Mesenchymal stem cell (in vitro differentiated cells and primary cell): ENCODE measurements around the gene DAP3.
"Not testable (repeated sequence)": the region's sequence is repeated elsewhere in the genome, so short reads cannot be mapped to it uniquely, and the experiment has no call there.

Source experiments
- DNase-seq: peaks from one replicate; pipeline ENCODE4 v3.0.0-alpha.2; 2013
- H2AFZ ChIP-seq: one replicate; pipeline ENCODE4 v1.6.1; 2013; ENCODE audit warnings: low read depth, mild to moderate bottlenecking, control low read depth, inconsistent platforms, low read length, moderate library complexity
- H2AK5ac ChIP-seq: 2 replicates; pipeline ENCODE4 v1.6.1; 2013; ENCODE audit warnings: low read length, moderate library complexity, mild to moderate bottlenecking, inconsistent platforms; ENCODE audit not compliant: severe bottlenecking
- H2BK120ac ChIP-seq: one replicate; pipeline ENCODE4 v1.6.1; 2013; ENCODE audit warnings: low read depth, mild to moderate bottlenecking, inconsistent platforms, low read length, moderate library complexity
- H2BK12ac ChIP-seq, 2 experiments: one replicate each; pipeline ENCODE4 v1.6.1; 2013; ENCODE audit warnings: inconsistent platforms in 2 of 2, low read length in 2 of 2, mild to moderate bottlenecking in 2 of 2, moderate library complexity in 2 of 2, control low read depth in 1 of 2
- H2BK15ac ChIP-seq: one replicate; pipeline ENCODE4 v1.6.1; 2013; ENCODE audit warnings: mild to moderate bottlenecking, low read depth, inconsistent platforms; ENCODE audit not compliant: poor library complexity, severe bottlenecking
- H2BK5ac ChIP-seq: 2 replicates; pipeline ENCODE4 v1.6.1; 2013; ENCODE audit warnings: low read depth, mild to moderate bottlenecking, low read length, control low read depth, inconsistent platforms; ENCODE audit not compliant: poor library complexity, severe bottlenecking
- H3K14ac ChIP-seq, 2 experiments: one replicate each; pipeline ENCODE4 v1.6.1; 2013; ENCODE audit warnings: inconsistent platforms in 2 of 2, low read length in 2 of 2, control low read depth in 1 of 2, mild to moderate bottlenecking in 1 of 2, moderate library complexity in 1 of 2
- H3K18ac ChIP-seq, 2 experiments: one replicate each; pipeline ENCODE4 v1.6.1; 2013; ENCODE audit warnings: inconsistent platforms in 2 of 2, low read length in 2 of 2, control low read depth in 1 of 2, low read depth in 1 of 2, mild to moderate bottlenecking in 1 of 2
- H3K23ac ChIP-seq, 2 experiments: one replicate each; pipeline ENCODE4 v1.6.1; 2013; ENCODE audit warnings: inconsistent platforms in 2 of 2, low read length in 2 of 2, mild to moderate bottlenecking in 2 of 2, moderate library complexity in 2 of 2, control low read depth in 1 of 2
- H3K27ac ChIP-seq: 2 replicates; pipeline ENCODE4 v1.5.1; 2013; ENCODE audit warnings: mild to moderate bottlenecking, moderate library complexity, low read length, control low read depth, inconsistent platforms; ENCODE audit not compliant: poor library complexity, severe bottlenecking
- H3K27me3 ChIP-seq, 2 experiments: 2 replicates each; pipeline versions ENCODE4 v1.6.1 to v1.7.0; 2013; ENCODE audit warnings: low read length in 2 of 2, mild to moderate bottlenecking in 2 of 2, moderate library complexity in 2 of 2, control low read depth in 1 of 2, inconsistent platforms in 1 of 2; ENCODE audit not compliant: control insufficient read depth in 1 of 2, insufficient read depth in 1 of 2
- H3K36me3 ChIP-seq, 2 experiments: 2 replicates each; pipeline versions ENCODE4 v1.6.1 to v1.7.0; 2013; ENCODE audit warnings: low read length in 2 of 2, control low read depth in 1 of 2, inconsistent platforms in 1 of 2, low read depth in 1 of 2, mild to moderate bottlenecking in 1 of 2; ENCODE audit not compliant: insufficient read depth in 2 of 2, control insufficient read depth in 1 of 2
- H3K4ac ChIP-seq, 2 experiments: one replicate each; pipeline ENCODE4 v1.6.1; 2013; ENCODE audit warnings: inconsistent platforms in 2 of 2, low read length in 2 of 2, mild to moderate bottlenecking in 2 of 2, moderate library complexity in 2 of 2, control low read depth in 1 of 2, low read depth in 1 of 2
- H3K4me1 ChIP-seq: 2 replicates; pipeline ENCODE4 v1.6.1; 2013; ENCODE audit warnings: low read depth, low read length, control low read depth; ENCODE audit not compliant: control insufficient read depth, insufficient read depth
- H3K4me2 ChIP-seq: 2 replicates; pipeline ENCODE4 v1.6.1; 2013; ENCODE audit warnings: low read length, mild to moderate bottlenecking, inconsistent platforms; ENCODE audit not compliant: poor library complexity, severe bottlenecking
- H3K4me3 ChIP-seq, 2 experiments: 2 replicates each; pipeline versions ENCODE4 v1.5.1 to v1.7.0; 2013; ENCODE audit warnings: low read length in 2 of 2, mild to moderate bottlenecking in 2 of 2, control low read depth in 1 of 2, low read depth in 1 of 2; ENCODE audit not compliant: insufficient read depth in 1 of 2
- H3K79me1 ChIP-seq: replicated peaks from 2 replicates; pipeline ENCODE4 v1.6.1; 2013; ENCODE audit warnings: mild to moderate bottlenecking, control low read depth, low read length, inconsistent platforms; ENCODE audit not compliant: poor library complexity, severe bottlenecking
- H3K9ac ChIP-seq: 2 replicates; pipeline ENCODE4 v1.7.0; 2013; ENCODE audit warnings: mild to moderate bottlenecking, low read length, moderate library complexity
- H3K9me3 ChIP-seq: 2 replicates; pipeline ENCODE4 v1.7.0; 2013; ENCODE audit warnings: mild to moderate bottlenecking, low read length; ENCODE audit not compliant: control insufficient read depth
- H4K8ac ChIP-seq: one replicate; pipeline ENCODE4 v1.6.1; 2013; ENCODE audit warnings: inconsistent platforms, mild to moderate bottlenecking, low read length, moderate library complexity
- H4K91ac ChIP-seq: one replicate; pipeline ENCODE4 v1.6.1; 2013; ENCODE audit warnings: mild to moderate bottlenecking, low read length, inconsistent platforms
- WGBS: methylation state at CpG from one replicate; pipeline ENCODE4 v1.1.7; 2013; ENCODE audit warnings: mixed read lengths; 5-methylcytosine and 5-hydroxymethylcytosine counted together

The DAP3 gene

DNA sequence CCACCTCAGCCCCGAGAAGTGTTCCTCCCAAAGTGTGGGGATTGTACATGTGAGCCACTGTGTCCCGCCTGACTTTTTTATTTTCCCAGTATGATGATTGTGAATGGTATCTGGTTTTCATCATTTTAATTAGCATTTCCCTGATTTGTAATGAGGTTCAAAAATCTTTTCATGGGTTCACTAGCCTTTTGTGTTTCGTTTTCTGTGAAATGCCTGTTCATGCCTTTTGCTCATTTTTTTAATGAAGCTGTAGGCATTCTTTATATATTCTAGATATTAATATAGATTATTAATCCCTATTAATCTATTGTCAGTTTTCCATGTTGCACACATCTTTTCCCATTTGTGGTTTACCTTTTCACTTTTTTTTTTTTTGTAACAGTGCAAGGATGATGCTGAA lies 20.5 kb downstream of the DAP3 start:
- H3K27me3 ChIP-seq = no peaks in the 10 kb centered on the region

DNA sequence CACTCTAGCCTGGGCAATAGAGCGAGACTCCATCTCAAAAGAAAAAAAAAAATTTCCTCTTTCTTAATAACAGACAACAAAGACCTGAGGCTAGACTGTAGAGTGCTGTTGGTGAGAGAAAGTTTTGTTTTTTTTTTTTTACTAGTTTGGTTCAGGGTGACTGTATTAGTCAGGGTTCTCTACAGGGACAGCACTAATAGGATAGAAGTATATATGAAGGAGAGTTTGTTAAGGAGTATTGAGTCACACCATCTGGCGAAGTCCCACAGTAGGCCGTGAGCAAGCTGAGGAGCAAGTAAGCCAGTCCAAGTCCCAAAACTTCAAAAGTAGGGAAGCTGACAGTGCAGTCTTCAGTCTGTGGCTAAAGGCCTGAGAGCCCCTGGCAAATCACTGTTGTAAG lies 22.6 kb downstream of the DAP3 start:
- not testable (repeated sequence) for H3K14ac ChIP-seq, DNase-seq, H3K4me1 ChIP-seq, H2BK5ac ChIP-seq, H2BK120ac ChIP-seq, H3K4me2 ChIP-seq, H2AK5ac ChIP-seq, H2AFZ ChIP-seq, H3K4ac ChIP-seq, H3K23ac ChIP-seq, H3K4me3 ChIP-seq, H4K8ac ChIP-seq, H3K9me3 ChIP-seq, H3K27ac ChIP-seq, H4K91ac ChIP-seq, H2BK15ac ChIP-seq, H3K9ac ChIP-seq, H3K27me3 ChIP-seq, H2BK12ac ChIP-seq, H3K18ac ChIP-seq
- WGBS = no CpG with 5 or more reads among the region's 3 CpGs
- H3K79me1 ChIP-seq = peaks cover 21% of the 10 kb centered on the region
- peaks cover 8 to 35% of the 10 kb centered on the region in 2 experiments for H3K36me3 ChIP-seq

More for the DNA sequence above, 20.5 kb downstream of the DAP3 start:
- 96% methylated on average over 2 of the region's 3 CpGs for WGBS
- no peak overlapping the region for H2BK120ac ChIP-seq
- no peak overlapping the region for H3K27ac ChIP-seq
- H3K4ac ChIP-seq = no peak overlapping the region
- H3K23ac ChIP-seq = no peak overlapping the region
- H3K4me2 ChIP-seq = no peak overlapping the region
- no peak overlapping the region for H4K8ac ChIP-seq
- no peak overlapping the region for H2BK15ac ChIP-seq
- no peaks in the 10 kb centered on the region for H3K9me3 ChIP-seq
- H3K4me3 ChIP-seq = no peak overlapping the region
- no peak overlapping the region for H3K9ac ChIP-seq
- no peak overlapping the region for H2AFZ ChIP-seq
- H2AK5ac ChIP-seq = no peak overlapping the region
- H2BK12ac ChIP-seq = no peak overlapping the region
- DNase-seq = no peak
- no peak overlapping the region for H2BK5ac ChIP-seq
- H4K91ac ChIP-seq = no peak overlapping the region
- peaks cover 4 to 25% of the 10 kb centered on the region in 2 experiments for H3K36me3 ChIP-seq
- peaks cover 12% of the 10 kb centered on the region for H3K79me1 ChIP-seq
- no peak overlapping the region for H3K18ac ChIP-seq
- no peak overlapping the region for H3K14ac ChIP-seq
- no peaks in the 10 kb centered on the region for H3K4me1 ChIP-seq

DNA sequence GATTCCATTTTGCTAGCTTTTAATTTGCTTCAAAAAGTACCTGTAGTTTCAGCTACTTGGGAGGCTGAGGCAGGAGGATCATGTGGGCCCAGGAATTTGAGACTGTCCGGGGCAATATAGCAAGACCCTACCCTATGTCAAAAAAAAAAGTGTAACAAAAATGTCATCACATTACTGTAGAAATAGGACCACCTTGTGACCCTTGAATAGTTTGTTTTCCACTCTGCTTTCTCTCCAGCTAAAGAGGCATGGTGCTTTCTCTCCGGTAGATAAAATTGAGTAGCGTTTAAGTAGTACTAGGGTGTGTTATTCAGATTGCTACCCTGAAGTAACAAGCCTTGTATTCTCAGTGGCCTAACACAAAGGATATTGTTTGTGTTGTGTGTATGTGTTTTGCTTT lies 23.7 kb downstream of the DAP3 start:
- H2BK12ac ChIP-seq, H2BK5ac ChIP-seq, DNase-seq, H2AFZ ChIP-seq, H3K14ac ChIP-seq, H2AK5ac ChIP-seq, H2BK120ac ChIP-seq, H4K8ac ChIP-seq, H4K91ac ChIP-seq, H3K9ac ChIP-seq, H3K9me3 ChIP-seq, H3K4me3 ChIP-seq, H3K18ac ChIP-seq, H3K4me2 ChIP-seq, H2BK15ac ChIP-seq, H3K27ac ChIP-seq, H3K4ac ChIP-seq, H3K4me1 ChIP-seq, H3K23ac ChIP-seq, H3K27me3 ChIP-seq: not testable (repeated sequence)
- 100% methylated on average over 3 of the region's 3 CpGs for WGBS
- peaks cover 8 to 44% of the 10 kb centered on the region in 2 experiments for H3K36me3 ChIP-seq
- H3K79me1 ChIP-seq = peaks cover 24% of the 10 kb centered on the region

DNA sequence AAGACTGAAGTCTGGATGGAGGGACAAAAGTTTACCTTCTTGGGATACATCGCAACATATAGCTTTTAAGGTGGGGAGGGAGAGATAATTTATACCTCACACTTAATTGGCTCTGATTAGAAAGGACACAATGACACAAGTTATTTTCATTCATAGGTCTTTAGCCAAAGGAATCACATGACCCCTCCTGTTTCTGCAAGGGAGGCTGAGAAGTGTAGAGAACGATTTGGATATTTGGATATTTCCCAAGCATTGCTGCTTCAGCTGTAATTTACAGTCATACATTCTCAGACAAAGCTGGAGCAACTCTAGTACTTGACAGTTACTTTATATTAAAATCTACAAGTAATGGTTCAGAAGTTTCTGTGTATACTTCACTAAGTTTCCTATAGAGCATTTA lies 24.2 kb downstream of the DAP3 start:
- WGBS = 100% methylated on average over 1 of the region's 2 CpGs
- no peak overlapping the region for H3K14ac ChIP-seq
- H2BK12ac ChIP-seq = no peak overlapping the region

More for the DNA sequence above, 24.2 kb downstream of the DAP3 start:
- H3K79me1 ChIP-seq = peaks cover 24% of the 10 kb centered on the region
- no peak overlapping the region for H3K4me2 ChIP-seq
- H3K27ac ChIP-seq = no peak overlapping the region
- H3K23ac ChIP-seq = no peak overlapping the region
- no peak overlapping the region for H2BK15ac ChIP-seq
- H2AFZ ChIP-seq = no peak overlapping the region
- no peak overlapping the region for H2BK120ac ChIP-seq
- no peak overlapping the region for H4K8ac ChIP-seq
- H3K36me3 ChIP-seq = peaks cover 8 to 46% of the 10 kb centered on the region in 2 experiments
- no peak overlapping the region for H3K4ac ChIP-seq
- H3K9ac ChIP-seq = no peak overlapping the region
- no peak overlapping the region for H2BK5ac ChIP-seq
- H4K91ac ChIP-seq = no peak overlapping the region
- H3K27me3 ChIP-seq = no peaks in the 10 kb centered on the region
- no peaks in the 10 kb centered on the region for H3K9me3 ChIP-seq
- DNase-seq = no peak
- H3K4me3 ChIP-seq = no peak overlapping the region
- no peak overlapping the region for H3K18ac ChIP-seq
- H3K4me1 ChIP-seq = no peaks in the 10 kb centered on the region
- no peak overlapping the region for H2AK5ac ChIP-seq
